ENCODE measurements around the gene MGAT5B. TPM values are rescaled to one million over a fixed set of nuclear protein-coding genes. Genes with fewer than 3 reads are reported as not detected.

Gene MGAT5B
- under 0.01 and 0.07 TPM in 2 replicates for total RNA-seq

DNA sequence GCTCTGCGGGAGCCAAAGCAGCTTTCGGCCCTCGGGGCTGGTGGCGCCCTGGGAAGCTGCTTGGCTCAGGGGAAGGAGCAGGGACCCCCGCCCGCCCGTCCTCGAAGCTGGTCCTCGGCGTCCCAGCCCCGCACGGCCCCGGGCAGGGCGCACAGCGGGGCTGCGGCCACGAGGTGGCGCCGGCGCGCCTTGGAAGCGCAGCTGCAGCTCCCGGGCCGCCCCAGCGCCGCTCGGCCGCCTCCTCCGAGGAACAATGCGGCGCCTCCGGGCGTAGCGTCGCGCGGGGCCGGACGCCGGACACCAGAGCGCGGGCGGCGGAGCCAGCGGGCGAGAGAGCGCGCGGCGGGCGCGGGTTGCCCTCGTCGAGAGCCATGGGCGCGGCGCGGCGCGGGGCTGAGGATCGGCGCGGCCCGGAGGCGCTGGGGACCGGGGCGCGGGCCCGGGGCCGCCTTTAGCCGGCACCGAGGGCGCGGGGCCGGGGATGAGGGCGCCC, at the start of gene MGAT5B:
Gene MGAT5B, plus strand, starts transcription at position 229 of the 493 bp plus-strand sequence. CDS start 626 bp downstream, outside the sequence.

Other genes starting within 250 kb of the MGAT5B start
- 1.7 and 9.3 TPM in 2 replicates for gene ST6GALNAC1, start 224.6 kb upstream of the MGAT5B start, total RNA-seq
- 87.8 and 102 TPM in 2 replicates for gene MXRA7, start 157.4 kb upstream of the MGAT5B start, total RNA-seq
- gene JMJD6, start 141.8 kb upstream of the MGAT5B start, total RNA-seq, result 18.8 and 22.8 TPM in 2 replicates
- gene METTL23, start 141.6 kb upstream of the MGAT5B start, total RNA-seq, result 26.1 and 34.5 TPM in 2 replicates
- gene SRSF2, start 131.1 kb upstream of the MGAT5B start, total RNA-seq, result 64.9 and 111 TPM in 2 replicates
- gene MFSD11, start 130.3 kb upstream of the MGAT5B start, total RNA-seq, result 20.5 and 29.2 TPM in 2 replicates